Fibroblast of lung (primary cell): ENCODE results near the gene FHIT.

Source experiments
- CTCF ChIP-seq, 2 donors: IDR thresholded peaks in 1 of 2; conservative IDR thresholded peaks in 1 of 2; 1 replicate in 1 of 2; 2 replicates in 1 of 2; pipeline ENCODE4 v1.5.1; 2011 to 2012; ENCODE audit warnings: low read length in 2 of 2, control low read depth in 1 of 2, inconsistent platforms in 1 of 2, low read depth in 1 of 2, mild to moderate bottlenecking in 1 of 2
- EZH2 ChIP-seq: IDR thresholded peaks from 2 replicates; pipeline ENCODE4 v1.5.1; 2012; ENCODE audit warnings: low read length, control low read depth, mild to moderate bottlenecking; ENCODE audit errors: missing control alignments

- TF ChIP-seq CTCF (conservative IDR thresholded peaks at IDR 0.05 in 1 of 2, IDR thresholded peaks at IDR 0.05 in 1 of 2; ENCODE audit: low read depth in 1 of 2, low read length in 2 of 2) = no peak
- TF ChIP-seq EZH2 = no peak
Measured at GRCh38 chr3:59940718-59941117, 1310.5 kb downstream of the FHIT start.
